HepG2 (cell line): Measurements from ENCODE around the gene RPL23. TPM values are rescaled to one million over a fixed set of nuclear protein-coding genes. Genes with fewer than 3 reads are reported as not detected.

ENCODE experiments used
- ATAC-seq: fragments of 200-7000 bp; cut with Tn5 transposase; 3 replicates; pipeline ENCODE4 v1.9.1; 2020; ENCODE audit warnings: mild to moderate bottlenecking, moderate library complexity
- BruUV-seq: library from RNA; stranded (reverse); fragments of 400-500 nt; replicated peaks from 2 replicates; lab custom pipeline; 2021; lab: Mats Ljungman, UMichigan
- CTCF ChIA-PET: fragments of 300-600 bp; formaldehyde crosslinking; extraction: SDS; loops from one replicate; lab custom pipeline; 2021; ENCODE audit warnings: low total read pairs, inconsistent platforms, low intra/inter-chr PET ratio; lab: Yijun Ruan, JAX
- POLR2A ChIA-PET: fragments of 350-600 bp; sonication (Branson Sonifier 250); formaldehyde crosslinking; loops from one replicate; lab custom pipeline; 2020; ENCODE audit warnings: antibody characterized with exemption, inconsistent platforms; lab: Yijun Ruan, JAX
- DNase-seq: peaks from one replicate; pipeline ENCODE4 v3.0.0-alpha.2; 2015; ENCODE audit warnings: low spot score
- FAIRE-seq: peaks from 3 replicates; lab custom pipeline; 2011; peaks lifted over from hg19 to GRCh38; lab: Jason Lieb, UNC
- H2AFZ ChIP-seq: one replicate; pipeline ENCODE4 v1.6.1; 2011; ENCODE audit warnings: low read length, inconsistent platforms
- H3K27ac ChIP-seq: fragments of 300-600 bp; 3 replicates; pipeline ENCODE4 v1.8.0; 2011; ENCODE audit warnings: mixed run types, mild to moderate bottlenecking, mixed read lengths, low read length, inconsistent platforms; ENCODE audit not compliant: insufficient read depth; ENCODE audit errors: extremely low read length
- H3K27me3 ChIP-seq, 2 experiments: fragments of 200-600 bp in 1 of 2; 2 replicates in 1 of 2; 3 replicates in 1 of 2; pipeline versions ENCODE4 v1.6.0 to v1.8.0; 2011; ENCODE audit warnings: low read length in 2 of 2, mild to moderate bottlenecking in 2 of 2, moderate library complexity in 2 of 2, inconsistent platforms in 1 of 2; ENCODE audit not compliant: insufficient read depth in 2 of 2, control insufficient read depth in 1 of 2
- H3K36me3 ChIP-seq, 2 experiments: fragments of 200-600 bp in 1 of 2; replicated peaks in 1 of 2; 2 replicates in 1 of 2; 3 replicates in 1 of 2; pipeline versions ENCODE4 v1.5.1 to v1.8.0; 2011; ENCODE audit warnings: low read length in 2 of 2, inconsistent platforms in 1 of 2; ENCODE audit not compliant: insufficient read depth in 2 of 2, control insufficient read depth in 1 of 2
- H3K4me1 ChIP-seq: 2 replicates; pipeline ENCODE4 v1.5.1; 2012; ENCODE audit warnings: low read length, inconsistent platforms; ENCODE audit not compliant: insufficient read depth
- H3K4me2 ChIP-seq: 2 replicates; pipeline ENCODE4 v1.6.0; 2011; ENCODE audit warnings: low read depth, low read length, inconsistent platforms
- H3K4me3 ChIP-seq, 3 experiments: fragments of 200-600 bp in 1 of 3; sonication (generic), shearing (Covaris generic) in 1 of 3; replicated peaks in 1 of 3; 2 replicates each; pipeline ENCODE4 v1.5.1; 2011 to 2016; ENCODE audit warnings: low read length in 3 of 3, inconsistent platforms in 2 of 3, low read depth in 2 of 3, mild to moderate bottlenecking in 2 of 3, control low read depth in 1 of 3, mixed read lengths in 1 of 3; ENCODE audit not compliant: insufficient read depth in 1 of 3
- H3K79me2 ChIP-seq: one replicate; pipeline ENCODE4 v1.6.1; 2011; ENCODE audit warnings: low read length, inconsistent platforms; ENCODE audit not compliant: insufficient read depth
- H3K9ac ChIP-seq: 2 replicates; pipeline ENCODE4 v1.6.0; 2011; ENCODE audit warnings: mild to moderate bottlenecking, low read depth, low read length, inconsistent platforms; ENCODE audit not compliant: insufficient read depth
- H3K9me3 ChIP-seq: 2 replicates; pipeline ENCODE4 v1.5.1; 2012; ENCODE audit warnings: mild to moderate bottlenecking, low read length
- H4K20me1 ChIP-seq: 2 replicates; pipeline ENCODE4 v1.6.0; 2011; ENCODE audit warnings: inconsistent platforms, mild to moderate bottlenecking, low read length, moderate library complexity; ENCODE audit not compliant: insufficient read depth
- AKAP8 ChIP-seq: sonication (generic); formaldehyde crosslinking; IDR thresholded peaks from 2 replicates; pipeline ENCODE4 v1.5.1; 2020; ENCODE audit warnings: mild to moderate bottlenecking, missing genetic modification reagents
- ARID2 ChIP-seq: sonication (generic); formaldehyde crosslinking; IDR thresholded peaks from 2 replicates; pipeline ENCODE4 v1.8.1; 2022; ENCODE audit warnings: mild to moderate bottlenecking, missing genetic modification reagents, borderline replicate concordance
- HOXA3 ChIP-seq: sonication (generic); formaldehyde crosslinking; IDR thresholded peaks from 2 replicates; pipeline ENCODE4 v1.5.0; 2020; ENCODE audit warnings: missing genetic modification reagents
- KAT7 ChIP-seq: IDR thresholded peaks from 2 replicates; pipeline ENCODE4 v1.6.1; 2018; ENCODE audit warnings: borderline replicate concordance, missing compliant biosample characterization
- PHF21A ChIP-seq: sonication (generic); formaldehyde crosslinking; IDR thresholded peaks from 2 replicates; pipeline ENCODE4 v1.5.0; 2020; ENCODE audit warnings: mild to moderate bottlenecking, missing genetic modification reagents
- POLR2A ChIP-seq, 2 experiments: IDR thresholded peaks; 2 replicates each; pipeline ENCODE4 v1.6.1; 2011; ENCODE audit warnings: low read depth in 2 of 2, low read length in 2 of 2, mild to moderate bottlenecking in 1 of 2, moderate library complexity in 1 of 2; ENCODE audit not compliant: insufficient read depth in 1 of 2
- ZBTB2 ChIP-seq: sonication (generic); formaldehyde crosslinking; IDR thresholded peaks from 2 replicates; pipeline ENCODE4 v1.8.0; 2022; ENCODE audit warnings: low read depth, missing genetic modification reagents
- ZBTB33 ChIP-seq: sonication (generic); formaldehyde crosslinking; IDR thresholded peaks from 2 replicates; pipeline ENCODE4 v1.4.0; 2020; ENCODE audit warnings: missing genetic modification reagents
- ZNF383 ChIP-seq: sonication (generic); formaldehyde crosslinking; IDR thresholded peaks from 2 replicates; pipeline ENCODE4 v1.4.0; 2020; ENCODE audit warnings: missing genetic modification reagents, mild to moderate bottlenecking, borderline replicate concordance
- ZNF501 ChIP-seq: sonication (generic); formaldehyde crosslinking; IDR thresholded peaks from 2 replicates; pipeline ENCODE4 v1.5.1; 2020; ENCODE audit warnings: mild to moderate bottlenecking, moderate library complexity, missing genetic modification reagents
- ZNF639 ChIP-seq: conservative IDR thresholded peaks from 2 replicates; pipeline ENCODE4 v1.6.1; 2018; ENCODE audit warnings: missing genetic modification reagents
- WGBS: methylation state at CpG from one replicate; pipeline ENCODE4 v1.1.6; 2017; ENCODE audit warnings: low lambda C conversion rate; 5-methylcytosine and 5-hydroxymethylcytosine counted together
- in situ Hi-C: cut with HindIII; loops from 2 replicates; pipeline ENCODE4 v1.10.0; 2017; ENCODE audit warnings: low pct_unique_long_range_greater_than_20kb; ENCODE audit not compliant: extremely low pct_ligation_motif_present
- intact Hi-C: fragments of 100-400 bp; cut with micrococcal nuclease; formaldehyde crosslinking; loops from one replicate; pipeline ENCODE4 v1.10.0; 2022; ENCODE audit not compliant: unreplicated experiment
- polyA plus RNA-seq, 8 experiments: library from polyadenylated mRNA; depleted of rRNA in 3 of 8; stranded (reverse) in 7 of 8; unstranded in 1 of 8; fragments of >200 nt; fragmentation: Illumina TruSeq in 4 of 8; extraction: Trizol in 4 of 8; gene quantifications; 2 replicates each; pipeline versions ENCODE4 v1.2.1 to v1.2.3, GENCODE V29; 2011 to 2016; ENCODE audit warnings: low read depth in 4 of 8, missing spikeins in 1 of 8, mixed read lengths in 1 of 8; ENCODE audit not compliant: insufficient read depth in 1 of 8
- total RNA-seq, 5 experiments: library from RNA; depleted of rRNA; stranded (reverse); fragments of >200 nt; fragmentation: Illumina TruSeq; extraction: Trizol; gene quantifications; 2 replicates each; pipeline ENCODE4 v1.2.3, GENCODE V29; 2016; ENCODE audit warnings: low read depth in 1 of 5

Gene RPL23
- total and polyA plus RNA-seq, 2 of the 13 experiments (the other 11 are each of a cell fraction or from before 2014, with no cell fraction given) = 2,790 to 4,860 TPM

GRCh38 chr17:38897671-38898290, 44.3 kb upstream of the RPL23 start (continued):
- peak; percentile 45; the same call in 1 of the 2 replicates for TF ChIP-seq PHF21A

GRCh38 chr17:38897176-38897575, 43.7 kb upstream of the RPL23 start:
- H3K9me3 ChIP-seq = no peaks in the 10 kb centered on the region
- no peak overlapping the region for H3K4me3 ChIP-seq
- FAIRE-seq = no peak
- ATAC-seq = peak; percentile 2; the same call in 1 of the 3 replicates
- peaks cover 52 to 77% of the 10 kb centered on the region in 2 experiments for H3K36me3 ChIP-seq
- TF ChIP-seq AKAP8 (CRISPR knock-in tag) (0 out of 2 replicates have a peak, but pooled peaks have one; percentile 10), ZBTB33 (0 out of 2 replicates have a peak, but pooled peaks have one; percentile 38), POLR2A (IDR thresholded peaks at IDR 0.05; ENCODE audit: insufficient read depth in 1 of 2, low read depth in 2 of 2, low read length in 2 of 2) (peak in 1 of 2 experiments; percentile 12; a peak in 1 of 4 replicates), KAT7 (CRISPR knock-in tag) (no peak), ZBTB2 (CRISPR knock-in tag) (no peak), HOXA3 (CRISPR knock-in tag) (peak; percentile 33; the same call in 1 of the 2 replicates), ZNF501 (CRISPR knock-in tag) (peak; percentile 13; the same call in 1 of the 2 replicates), ZNF383 (CRISPR knock-in tag) (peak; percentile 6; the same call in 1 of the 2 replicates), ARID2 (CRISPR knock-in tag) (no peak), ZNF639 (no peak)
- 82% methylated on average over 6 of the region's 6 CpGs for WGBS
- H3K9ac ChIP-seq = peak overlapping the region; percentile 1; the same call in 1 of the 2 replicates
- intact Hi-C loops = no loop called here
- no TSS peak for BruUV-seq
- H3K27me3 ChIP-seq = no peaks in the 10 kb centered on the region
- peaks cover 5% of the 10 kb centered on the region; the same call in 1 of the 2 replicates for H4K20me1 ChIP-seq
- in situ Hi-C loops = no loop called here
- H2AFZ ChIP-seq = no peak overlapping the region
- DNase-seq = no peak
- H3K79me2 ChIP-seq = no peaks in the 10 kb centered on the region
- H3K4me2 ChIP-seq = no peak overlapping the region
- H3K27ac ChIP-seq = peak overlapping the region; percentile 36
- peaks cover 28% of the 10 kb centered on the region for H3K4me1 ChIP-seq
- ChIA-PET CTCF (no interaction called here), POLR2A (interaction anchor here (2.1 kb wide), 1 partner anchor 25 kb away, joined by 19 read pairs; no protein-coding TSS in a partner anchor)
